Measurements from ENCODE around the gene PRICKLE1.

The PRICKLE1 gene

GRCh38 chr12:42588524-42589464 is 752 bp downstream of the PRICKLE1 start:
- no peak for DNase-seq (ENCODE audit: low read depth in 2 of 2)

- no peak for DNase-seq (ENCODE audit: low read depth in 2 of 2)
These were observed 1.7 kb downstream of the PRICKLE1 start for GRCh38 chr12:42587601-42588523.

GRCh38 chr12:42586268-42586667 is 3.3 kb downstream of the PRICKLE1 start:
- DNase-seq (ENCODE audit: low read depth in 2 of 2) = no peak

- DNase-seq (ENCODE audit: low read depth in 2 of 2) = no peak
These were observed 3.7 kb downstream of the PRICKLE1 start for GRCh38 chr12:42585841-42586216.

GRCh38 chr12:42585154-42585840 is 4.2 kb downstream of the PRICKLE1 start:
- no peak for DNase-seq (ENCODE audit: low read depth in 2 of 2)

- no peak for DNase-seq (ENCODE audit: low read depth in 2 of 2)
These were observed 4.9 kb downstream of the PRICKLE1 start for GRCh38 chr12:42584651-42585111.

- no peak for DNase-seq (ENCODE audit: low read depth in 2 of 2)
These were observed 6.5 kb downstream of the PRICKLE1 start for GRCh38 chr12:42583016-42583415.

- DNase-seq (ENCODE audit: low read depth in 2 of 2) = no peak
These were observed 7.0 kb downstream of the PRICKLE1 start for GRCh38 chr12:42582498-42582897.

GRCh38 chr12:42582050-42582449 is 7.5 kb downstream of the PRICKLE1 start:
- DNase-seq (ENCODE audit: low read depth in 2 of 2) = no peak

GRCh38 chr12:42576374-42576773 is 13.2 kb downstream of the PRICKLE1 start:
- DNase-seq (ENCODE audit: low read depth in 2 of 2) = no peak

GRCh38 chr12:42575717-42576116 is 13.8 kb downstream of the PRICKLE1 start:
- no peak for DNase-seq (ENCODE audit: low read depth in 2 of 2)

- DNase-seq (ENCODE audit: low read depth in 2 of 2) = no peak
These were observed 14.7 kb downstream of the PRICKLE1 start for GRCh38 chr12:42574851-42575266.

- DNase-seq (ENCODE audit: low read depth in 2 of 2) = no peak
These were observed 18.1 kb downstream of the PRICKLE1 start for GRCh38 chr12:42571327-42572009.

GRCh38 chr12:42570076-42570475 is 19.5 kb downstream of the PRICKLE1 start:
- no peak for DNase-seq (ENCODE audit: low read depth in 2 of 2)

- no peak for DNase-seq (ENCODE audit: low read depth in 2 of 2)
These were observed 20.3 kb downstream of the PRICKLE1 start for GRCh38 chr12:42568952-42569915.

GRCh38 chr12:42565633-42566032 is 23.9 kb downstream of the PRICKLE1 start:
- no peak for DNase-seq (ENCODE audit: low read depth in 2 of 2)

- DNase-seq (ENCODE audit: low read depth in 2 of 2) = no peak
These were observed 24.6 kb downstream of the PRICKLE1 start for GRCh38 chr12:42564996-42565395.

- DNase-seq (ENCODE audit: low read depth in 2 of 2) = no peak
These were observed 25.0 kb downstream of the PRICKLE1 start for GRCh38 chr12:42564556-42564955.

- DNase-seq (ENCODE audit: low read depth in 2 of 2) = no peak
These were observed 28.6 kb downstream of the PRICKLE1 start for GRCh38 chr12:42560977-42561376.

- DNase-seq (ENCODE audit: low read depth in 2 of 2) = no peak
These were observed 31.9 kb downstream of the PRICKLE1 start for GRCh38 chr12:42557586-42558172.
